Karpas-422 (cell line): ENCODE measurements around the gene KASH5. TPM values are rescaled to one million over a fixed set of nuclear protein-coding genes. Genes with fewer than 3 reads are reported as not detected.

ENCODE experiments used
- DNase-seq: peaks from one replicate; pipeline ENCODE4 v3.0.0-alpha.2; 2015
- H2AFZ ChIP-seq: fragments of 200-600 bp; sonication (generic); 2 replicates; pipeline ENCODE4 v1.6.1; 2014; ENCODE audit warnings: antibody characterized with exemption, low read length, mixed read lengths
- H3K27ac ChIP-seq: fragments of 200-600 bp; sonication (generic); 2 replicates; pipeline ENCODE4 v1.5.1; 2014; ENCODE audit warnings: mild to moderate bottlenecking, low read length, moderate library complexity
- H3K27me3 ChIP-seq: fragments of 200-600 bp; sonication (generic); 2 replicates; pipeline ENCODE4 v1.6.1; 2014; ENCODE audit warnings: low read length, mixed read lengths
- H3K36me3 ChIP-seq: fragments of 200-600 bp; sonication (generic); 2 replicates; pipeline ENCODE4 v1.6.1; 2014; ENCODE audit warnings: low read length, mixed read lengths; ENCODE audit not compliant: insufficient read depth
- H3K4me1 ChIP-seq: fragments of 200-600 bp; sonication (generic); 2 replicates; pipeline ENCODE4 v1.6.1; 2014; ENCODE audit warnings: mild to moderate bottlenecking, low read length, mixed read lengths
- H3K4me2 ChIP-seq: fragments of 200-600 bp; sonication (generic); 2 replicates; pipeline ENCODE4 v1.6.1; 2014; ENCODE audit warnings: low read length, low read depth, mild to moderate bottlenecking; ENCODE audit not compliant: poor library complexity, severe bottlenecking
- H3K4me3 ChIP-seq: fragments of 200-600 bp; sonication (generic); 2 replicates; pipeline ENCODE4 v1.5.1; 2014; ENCODE audit warnings: mild to moderate bottlenecking, antibody characterized with exemption, low read length, mixed read lengths
- H3K79me2 ChIP-seq: fragments of 200-600 bp; sonication (generic); 2 replicates; pipeline ENCODE4 v1.6.1; 2014; ENCODE audit warnings: mild to moderate bottlenecking, low read length, mixed read lengths
- H3K9ac ChIP-seq: fragments of 200-600 bp; sonication (generic); 2 replicates; pipeline ENCODE4 v1.6.0; 2014; ENCODE audit warnings: low read length
- H3K9me2 ChIP-seq: fragments of 200-600 bp; sonication (generic), shearing (Covaris generic); replicated peaks from 2 replicates; pipeline ENCODE4 v1.6.0; 2014; ENCODE audit warnings: mild to moderate bottlenecking, low read length, moderate library complexity; ENCODE audit not compliant: insufficient read depth
- H3K9me3 ChIP-seq: fragments of 300-700, 200-600 bp; sonication (generic); 2 replicates; pipeline ENCODE4 v1.6.1; 2014; ENCODE audit warnings: low read length, mixed read lengths
- H4K20me1 ChIP-seq: fragments of 200-600 bp; sonication (generic); 2 replicates; pipeline ENCODE4 v1.6.1; 2014; ENCODE audit warnings: mild to moderate bottlenecking, antibody characterized with exemption, low read length, low read depth; ENCODE audit not compliant: insufficient read depth
- total RNA-seq: library from RNA; depleted of rRNA; stranded (reverse); fragments of >200 nt; shearing (Covaris generic); gene quantifications from 2 replicates; pipeline ENCODE4 v1.2.3, GENCODE V29; 2014; ENCODE audit warnings: low replicate concordance

Gene KASH5
- total RNA-seq, 1 experiment from 2014 or later, result 0.52 TPM

DNA sequence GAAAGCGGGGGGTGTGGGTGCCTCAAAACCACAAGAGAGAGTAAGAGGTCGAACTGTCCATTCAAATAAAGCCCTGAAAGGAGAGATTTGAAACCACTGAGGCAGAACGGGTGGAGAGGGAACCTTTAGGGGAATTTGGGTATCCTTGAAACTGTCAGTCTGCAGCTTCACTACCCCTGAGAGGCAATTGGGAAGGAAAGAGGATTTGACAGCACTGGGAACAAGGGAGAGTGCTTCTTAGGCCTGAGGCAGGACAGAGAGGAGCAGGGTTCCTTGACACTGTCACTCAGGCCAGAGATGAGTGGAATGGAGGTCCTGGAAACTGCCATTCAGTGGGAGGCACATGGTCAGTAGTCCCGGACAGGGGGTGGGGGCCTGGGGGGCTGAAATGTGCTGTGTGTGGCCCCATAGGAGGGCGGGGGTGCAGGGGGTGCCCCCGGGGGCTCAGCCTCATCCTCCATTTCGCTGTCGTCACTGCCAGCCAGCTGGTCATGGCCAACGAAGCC lies 42.2 kb downstream of the KASH5 start:
- no peaks in the 10 kb centered on the region for H3K27me3 ChIP-seq
- H3K9me3 ChIP-seq, result no peaks in the 10 kb centered on the region
- no peak overlapping the region for H2AFZ ChIP-seq

DNA sequence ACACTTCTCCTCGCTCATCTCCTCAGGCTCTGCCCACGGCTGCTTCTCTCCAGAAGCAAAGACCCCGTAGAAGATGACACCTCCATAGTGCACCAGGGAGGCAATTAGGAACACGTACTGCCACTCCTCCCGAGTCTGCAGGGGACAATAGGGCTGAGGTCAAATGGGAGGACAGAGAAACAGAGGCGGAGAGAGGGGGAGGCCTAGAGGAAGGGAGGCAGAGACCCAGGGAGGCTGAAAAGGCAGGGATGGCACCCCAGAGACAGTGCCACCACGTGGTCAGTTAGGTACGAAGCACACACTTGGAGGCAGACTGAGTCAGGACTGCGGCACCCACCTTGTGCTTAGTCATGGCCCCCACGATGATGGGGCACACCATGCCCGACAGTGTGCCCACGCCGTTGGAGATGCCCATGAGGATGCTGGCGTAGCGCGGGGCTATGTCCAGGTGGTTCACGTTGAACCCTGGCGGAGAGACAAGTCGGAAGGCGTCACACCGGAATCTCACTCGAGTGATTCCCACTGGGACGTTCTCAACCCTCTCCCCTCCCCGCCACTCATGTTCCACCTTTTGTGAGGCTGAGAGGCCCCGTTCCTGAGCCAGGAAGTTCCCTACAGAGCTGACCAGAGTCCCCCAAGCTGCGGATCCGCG lies 42.8 kb downstream of the KASH5 start:
- H3K79me2 ChIP-seq, result no peaks in the 10 kb centered on the region
- H3K9ac ChIP-seq, result no peak overlapping the region
- no peak overlapping the region for H3K27ac ChIP-seq
- no peaks in the 10 kb centered on the region for H4K20me1 ChIP-seq
- no peak overlapping the region for H3K4me2 ChIP-seq
- no peaks in the 10 kb centered on the region for H3K9me2 ChIP-seq
- H3K9me3 ChIP-seq, result no peaks in the 10 kb centered on the region
- no peak overlapping the region for H2AFZ ChIP-seq
- peaks cover 37% of the 10 kb centered on the region for H3K4me1 ChIP-seq
- H3K27me3 ChIP-seq, result no peaks in the 10 kb centered on the region
- H3K4me3 ChIP-seq, result no peak overlapping the region
- peak; percentile 90 for DNase-seq
- H3K36me3 ChIP-seq, result no peaks in the 10 kb centered on the region

More for the DNA sequence above, 42.2 kb downstream of the KASH5 start:
- Histone ChIP-seq H3K27ac (no peak overlapping the region), H3K4me1 (peaks cover 42% of the 10 kb centered on the region), H4K20me1 (no peaks in the 10 kb centered on the region), H3K79me2 (no peaks in the 10 kb centered on the region), H3K9ac (no peak overlapping the region), H3K4me2 (no peak overlapping the region), H3K4me3 (no peak overlapping the region), H3K9me2 (no peaks in the 10 kb centered on the region), H3K36me3 (no peaks in the 10 kb centered on the region)
- DNase-seq, result no peak

DNA sequence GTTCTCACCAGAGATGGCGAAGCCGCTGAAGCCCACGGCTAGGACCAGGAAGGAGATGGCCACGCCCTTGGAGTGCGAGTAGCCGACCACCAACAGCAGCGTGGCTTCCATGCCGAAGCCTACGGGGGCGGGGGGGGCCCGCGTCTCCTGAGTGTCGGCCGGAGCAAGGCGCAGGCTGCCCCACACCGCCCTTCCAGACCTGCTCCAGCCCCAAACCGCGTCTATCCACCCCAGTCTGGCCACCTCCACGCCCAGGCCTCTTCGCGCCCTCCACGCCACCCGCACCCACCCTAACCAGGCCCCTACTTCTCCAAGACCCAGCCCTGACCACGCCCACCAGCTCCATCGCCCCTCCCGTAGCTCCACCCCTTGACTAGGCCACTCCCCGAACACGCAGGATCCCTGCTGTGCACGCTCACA lies 43.3 kb downstream of the KASH5 start:
- Histone ChIP-seq H3K4me2 (no peak overlapping the region), H3K9ac (no peak overlapping the region), H3K79me2 (no peaks in the 10 kb centered on the region), H3K9me3 (no peaks in the 10 kb centered on the region), H3K27ac (no peak overlapping the region), H3K9me2 (no peaks in the 10 kb centered on the region), H4K20me1 (no peaks in the 10 kb centered on the region), H3K4me3 (no peak overlapping the region), H2AFZ (no peak overlapping the region), H3K27me3 (no peaks in the 10 kb centered on the region), H3K36me3 (no peaks in the 10 kb centered on the region), H3K4me1 (peaks cover 37% of the 10 kb centered on the region)
- peak; percentile 87 for DNase-seq

DNA sequence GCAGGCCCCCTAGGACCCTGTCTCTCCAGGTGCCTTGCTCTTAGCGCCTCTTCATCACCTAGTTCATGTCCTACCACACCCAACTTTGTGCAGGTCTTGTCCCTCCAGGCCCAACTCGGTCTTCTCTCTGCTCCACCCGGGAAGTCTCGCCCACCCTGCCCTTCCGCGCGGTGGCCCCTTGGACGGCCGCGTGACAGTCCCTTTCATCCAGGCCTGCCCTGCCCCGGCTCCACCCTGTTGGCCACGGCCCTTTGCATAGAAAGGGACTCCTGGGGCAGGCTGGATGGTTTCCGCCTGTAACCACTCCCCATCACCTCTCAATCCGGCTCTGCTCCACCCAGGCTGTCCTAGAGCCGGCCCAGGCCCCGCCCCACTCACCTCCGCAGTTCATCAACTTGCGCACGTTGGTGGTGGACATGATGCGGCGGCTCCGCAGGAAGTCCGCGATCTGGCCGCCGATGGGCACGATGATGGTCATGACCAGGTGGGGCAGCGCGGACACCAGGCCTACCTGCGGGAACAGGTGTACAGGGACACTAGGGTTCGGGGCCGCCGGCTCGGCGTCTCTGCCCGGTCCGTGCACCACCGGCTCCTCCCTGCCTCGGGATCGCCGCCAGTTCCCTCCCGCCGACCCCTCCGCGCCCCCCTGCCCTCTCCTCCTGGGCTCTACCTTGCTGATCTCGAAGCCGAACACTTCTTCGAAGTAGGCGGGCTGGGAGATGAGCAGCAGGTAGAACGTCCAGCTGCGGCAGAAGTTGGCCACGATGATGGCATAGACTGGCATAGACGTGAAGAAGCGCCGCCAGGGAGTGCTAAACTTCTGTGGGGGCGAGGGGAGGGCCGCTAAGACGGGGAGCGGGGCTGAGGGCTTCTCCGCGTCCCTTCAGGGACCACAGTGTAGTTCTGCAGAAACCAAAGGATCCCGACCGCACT lies 44.4 kb downstream of the KASH5 start:
- Histone ChIP-seq H2AFZ (no peak overlapping the region), H3K9ac (no peak overlapping the region), H3K4me1 (peaks cover 33% of the 10 kb centered on the region), H3K27ac (no peak overlapping the region), H4K20me1 (no peaks in the 10 kb centered on the region), H3K4me2 (no peak overlapping the region), H3K9me3 (no peaks in the 10 kb centered on the region), H3K36me3 (no peaks in the 10 kb centered on the region), H3K79me2 (no peaks in the 10 kb centered on the region), H3K9me2 (no peaks in the 10 kb centered on the region), H3K4me3 (no peak overlapping the region), H3K27me3 (no peaks in the 10 kb centered on the region)
- no peak for DNase-seq

DNA sequence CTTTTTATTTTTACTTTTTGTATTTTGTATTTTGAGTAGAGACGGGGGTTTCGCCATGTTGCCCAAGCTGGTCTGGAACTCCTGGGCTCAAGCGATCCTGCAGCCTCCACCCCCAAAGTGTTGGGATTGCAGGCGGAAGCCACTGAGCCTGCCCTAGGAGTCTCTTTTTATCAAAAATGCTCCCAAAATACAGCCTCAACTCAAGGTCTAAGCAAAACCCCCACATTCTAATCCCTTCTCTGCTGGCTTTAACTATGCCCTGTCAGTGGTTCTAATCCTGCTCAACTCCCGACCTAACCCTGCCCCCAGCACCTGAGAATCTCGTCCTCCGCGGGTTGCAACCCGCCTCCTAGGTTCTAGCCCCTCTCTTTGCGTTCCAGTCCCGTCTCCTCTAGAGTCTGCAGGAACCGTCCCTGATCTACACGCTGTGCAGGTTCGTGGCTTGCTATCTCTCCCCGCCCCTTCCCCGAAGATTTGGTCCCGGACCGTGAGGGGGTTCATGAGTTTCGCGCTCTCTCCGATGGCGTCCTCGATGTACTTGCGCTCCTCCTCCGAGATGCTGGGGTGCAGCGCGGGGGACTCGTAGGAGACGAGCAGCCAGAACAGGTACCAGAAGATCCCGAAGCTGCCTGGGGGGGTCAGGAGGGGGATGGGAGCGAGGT lies 45.3 kb downstream of the KASH5 start:
- no peak overlapping the region for H2AFZ ChIP-seq
- no peaks in the 10 kb centered on the region for H3K79me2 ChIP-seq
- H3K27me3 ChIP-seq, result no peaks in the 10 kb centered on the region
- no peak overlapping the region for H3K4me2 ChIP-seq
- H3K4me1 ChIP-seq, result peaks cover 23% of the 10 kb centered on the region
- no peak overlapping the region for H3K27ac ChIP-seq
- no peak overlapping the region for H3K9ac ChIP-seq
- no peaks in the 10 kb centered on the region for H3K9me2 ChIP-seq
- H3K4me3 ChIP-seq, result no peak overlapping the region
- no peak for DNase-seq
- no peaks in the 10 kb centered on the region for H3K9me3 ChIP-seq
- no peaks in the 10 kb centered on the region for H3K36me3 ChIP-seq
- no peaks in the 10 kb centered on the region for H4K20me1 ChIP-seq

DNA sequence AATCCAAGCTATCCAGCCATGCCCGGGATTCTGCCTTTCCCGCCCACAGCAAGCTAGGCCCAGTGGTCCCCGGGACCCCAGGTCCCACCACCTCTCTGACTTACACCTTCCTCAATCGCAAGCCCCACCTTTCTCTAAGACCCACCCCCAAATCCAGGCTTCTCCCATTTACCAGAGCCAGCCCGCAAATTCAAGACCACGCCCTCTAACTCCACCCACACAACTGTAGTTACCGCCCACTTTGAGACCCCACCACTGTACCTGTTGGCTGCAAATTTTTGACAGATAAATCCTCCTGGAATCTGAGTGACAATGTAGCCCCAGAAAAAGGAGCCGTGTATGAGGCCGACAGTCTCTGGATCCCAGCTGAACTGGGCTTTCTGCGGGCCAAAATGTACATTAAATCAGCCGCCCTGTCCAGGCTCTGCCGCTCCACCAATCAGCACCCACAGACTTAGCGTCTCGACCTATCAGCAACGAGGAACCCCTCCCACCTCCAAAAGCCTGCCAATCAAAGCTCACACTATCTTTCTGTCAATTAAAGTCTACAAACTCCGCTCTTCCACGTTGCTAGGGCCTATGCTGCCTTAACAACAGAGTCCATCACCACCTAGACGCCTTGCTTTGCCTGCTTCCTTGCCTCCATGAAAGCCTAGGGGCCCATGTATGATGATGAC lies 47.0 kb downstream of the KASH5 start:
- H3K4me3 ChIP-seq, result no peak overlapping the region

DNA sequence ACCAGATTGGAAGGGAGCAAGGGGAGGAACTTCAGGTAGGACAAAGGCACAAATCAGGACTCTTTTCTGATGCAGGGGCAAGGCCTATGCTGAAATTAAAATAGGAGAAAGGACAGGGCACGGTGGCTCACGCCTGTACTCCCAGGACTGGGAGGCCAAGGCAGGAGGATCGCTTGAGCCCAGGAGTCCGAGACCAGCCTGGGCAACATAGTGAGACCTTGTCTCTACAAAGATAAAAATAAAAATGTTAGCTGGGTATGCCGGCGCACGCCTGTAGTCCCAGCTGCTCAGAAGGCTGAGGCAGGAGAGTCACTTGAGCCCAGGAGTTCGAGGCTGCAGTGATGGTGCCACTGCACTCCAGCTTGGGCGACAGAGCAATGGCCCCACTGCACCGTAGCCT lies 47.6 kb downstream of the KASH5 start:
- H3K27ac ChIP-seq, result no peak overlapping the region
- H3K4me3 ChIP-seq, result no peak overlapping the region
- no peak overlapping the region for H3K9ac ChIP-seq
- peak overlapping the region; percentile 35 for H3K4me2 ChIP-seq
- H3K79me2 ChIP-seq, result no peaks in the 10 kb centered on the region
- no peaks in the 10 kb centered on the region for H3K9me2 ChIP-seq
- no peaks in the 10 kb centered on the region for H4K20me1 ChIP-seq
- DNase-seq, result no peak
- H3K9me3 ChIP-seq, result no peaks in the 10 kb centered on the region
- H3K27me3 ChIP-seq, result no peaks in the 10 kb centered on the region
- H3K4me1 ChIP-seq, result peaks cover 19% of the 10 kb centered on the region
- H2AFZ ChIP-seq, result peak overlapping the region; percentile 26; the same call in 1 of the 2 replicates
- no peaks in the 10 kb centered on the region for H3K36me3 ChIP-seq

More for the DNA sequence above, 47.0 kb downstream of the KASH5 start:
- Histone ChIP-seq H3K79me2 (no peaks in the 10 kb centered on the region), H3K4me2 (no peak overlapping the region), H3K9me2 (no peaks in the 10 kb centered on the region), H3K9ac (no peak overlapping the region), H4K20me1 (no peaks in the 10 kb centered on the region), H3K27me3 (no peaks in the 10 kb centered on the region), H3K4me1 (peaks cover 20% of the 10 kb centered on the region), H3K27ac (no peak overlapping the region), H3K36me3 (no peaks in the 10 kb centered on the region), H2AFZ (no peak overlapping the region), H3K9me3 (no peaks in the 10 kb centered on the region)
- DNase-seq, result peak; percentile 80
